ENCODE results near the gene CTNNAL1.

DNA sequence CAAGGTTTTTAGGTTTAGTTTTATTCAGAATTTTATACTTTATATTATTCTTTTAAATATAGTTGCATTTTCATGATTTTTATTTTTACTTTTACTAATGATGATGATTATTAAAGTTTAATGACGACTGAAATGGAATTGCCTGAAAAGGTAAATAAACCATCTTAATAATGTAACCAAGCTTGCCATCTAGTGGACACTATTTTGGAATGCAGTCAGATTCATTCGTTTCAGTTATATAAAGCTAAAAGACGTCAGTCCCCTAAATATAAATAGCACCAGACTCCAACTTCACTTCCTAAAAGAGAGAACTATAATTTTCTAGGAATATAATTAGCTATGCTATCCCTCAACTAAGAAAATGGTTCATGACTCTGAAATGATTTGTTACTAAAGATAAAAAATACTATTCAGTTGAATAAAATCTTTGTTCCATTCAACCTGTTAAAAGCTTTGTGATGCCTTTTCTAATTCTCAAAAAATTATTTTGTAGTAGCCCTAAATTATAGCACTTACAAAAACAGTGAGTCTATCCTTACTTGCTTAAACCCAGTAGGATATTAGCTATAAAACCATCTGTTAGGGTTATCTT, 59.2 kb downstream of the CTNNAL1 start:
- TF ChIP-seq, protein P1, sequence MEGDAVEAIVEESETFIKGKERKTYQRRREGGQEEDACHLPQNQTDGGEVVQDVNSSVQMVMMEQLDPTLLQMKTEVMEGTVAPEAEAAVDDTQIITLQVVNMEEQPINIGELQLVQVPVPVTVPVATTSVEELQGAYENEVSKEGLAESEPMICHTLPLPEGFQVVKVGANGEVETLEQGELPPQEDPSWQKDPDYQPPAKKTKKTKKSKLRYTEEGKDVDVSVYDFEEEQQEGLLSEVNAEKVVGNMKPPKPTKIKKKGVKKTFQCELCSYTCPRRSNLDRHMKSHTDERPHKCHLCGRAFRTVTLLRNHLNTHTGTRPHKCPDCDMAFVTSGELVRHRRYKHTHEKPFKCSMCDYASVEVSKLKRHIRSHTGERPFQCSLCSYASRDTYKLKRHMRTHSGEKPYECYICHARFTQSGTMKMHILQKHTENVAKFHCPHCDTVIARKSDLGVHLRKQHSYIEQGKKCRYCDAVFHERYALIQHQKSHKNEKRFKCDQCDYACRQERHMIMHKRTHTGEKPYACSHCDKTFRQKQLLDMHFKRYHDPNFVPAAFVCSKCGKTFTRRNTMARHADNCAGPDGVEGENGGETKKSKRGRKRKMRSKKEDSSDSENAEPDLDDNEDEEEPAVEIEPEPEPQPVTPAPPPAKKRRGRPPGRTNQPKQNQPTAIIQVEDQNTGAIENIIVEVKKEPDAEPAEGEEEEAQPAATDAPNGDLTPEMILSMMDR (IDR thresholded peaks at IDR 0.05), result peak; percentile 86
- TF ChIP-seq EZH2 (IDR thresholded peaks at IDR 0.05; ENCODE audit: borderline replicate concordance, insufficient read depth, low read depth, low read length, poor library complexity, severe bottlenecking), result no peak
